Neuronal stem cell (in vitro differentiated cells): ENCODE data around the gene CNTNAP2.

Source experiments
- DNase-seq: peaks from one replicate; pipeline ENCODE4 v3.0.0-alpha.2; 2013; ENCODE audit warnings: low spot score
- H2AFZ ChIP-seq: one replicate; pipeline ENCODE4 v1.6.1; 2013; ENCODE audit warnings: mild to moderate bottlenecking, low read length, inconsistent platforms
- H2AK5ac ChIP-seq: 2 replicates; pipeline ENCODE4 v1.6.1; 2013; ENCODE audit warnings: low read depth, mild to moderate bottlenecking, inconsistent platforms, low read length, moderate library complexity, mixed read lengths
- H2BK120ac ChIP-seq: 2 replicates; pipeline ENCODE4 v1.6.1; 2013; ENCODE audit warnings: low read depth, mild to moderate bottlenecking, inconsistent platforms, low read length, moderate library complexity, mixed read lengths
- H2BK12ac ChIP-seq: one replicate; pipeline ENCODE4 v1.6.1; 2013; ENCODE audit warnings: low read length, inconsistent platforms
- H2BK15ac ChIP-seq: 2 replicates; pipeline ENCODE4 v1.6.1; 2013; ENCODE audit warnings: mild to moderate bottlenecking, low read length, inconsistent platforms, mixed read lengths
- H2BK5ac ChIP-seq: one replicate; pipeline ENCODE4 v1.6.1; 2013; ENCODE audit warnings: inconsistent platforms, mild to moderate bottlenecking, low read length, moderate library complexity
- H3K14ac ChIP-seq: one replicate; pipeline ENCODE4 v1.6.1; 2013; ENCODE audit warnings: low read length, inconsistent platforms
- H3K18ac ChIP-seq: 2 replicates; pipeline ENCODE4 v1.6.1; 2013; ENCODE audit warnings: low read length, inconsistent platforms
- H3K23ac ChIP-seq: 2 replicates; pipeline ENCODE4 v1.6.1; 2013; ENCODE audit warnings: low read depth, mild to moderate bottlenecking, mixed read lengths, low read length, inconsistent platforms; ENCODE audit not compliant: poor library complexity
- H3K27ac ChIP-seq: replicated peaks from 3 replicates; pipeline ENCODE4 v1.5.1; 2013; ENCODE audit warnings: low read length, inconsistent platforms
- H3K27me3 ChIP-seq, 3 experiments: 2 replicates each; pipeline ENCODE4 v1.6.1; 2013; ENCODE audit warnings: low read length in 3 of 3, mild to moderate bottlenecking in 2 of 3, inconsistent platforms in 1 of 3, low read depth in 1 of 3, mixed read lengths in 1 of 3, moderate library complexity in 1 of 3; ENCODE audit not compliant: control insufficient read depth in 3 of 3, insufficient read depth in 3 of 3
- H3K36me3 ChIP-seq, 2 donors: replicated peaks in 1 of 2; 2 replicates each; pipeline ENCODE4 v1.6.1; 2013; ENCODE audit warnings: low read length in 2 of 2; ENCODE audit not compliant: control insufficient read depth in 2 of 2, insufficient read depth in 2 of 2
- H3K4ac ChIP-seq: 2 replicates; pipeline ENCODE4 v1.6.1; 2013; ENCODE audit warnings: inconsistent platforms, mild to moderate bottlenecking, low read length, moderate library complexity
- H3K4me1 ChIP-seq, 2 donors: 1 replicate in 1 of 2; 2 replicates in 1 of 2; pipeline ENCODE4 v1.6.1; 2013; ENCODE audit warnings: low read length in 2 of 2, low read depth in 1 of 2; ENCODE audit not compliant: control insufficient read depth in 2 of 2, insufficient read depth in 1 of 2
- H3K4me2 ChIP-seq: one replicate; pipeline ENCODE4 v1.6.1; 2013; ENCODE audit warnings: mild to moderate bottlenecking, low read length, inconsistent platforms; ENCODE audit not compliant: insufficient read depth, poor library complexity, severe bottlenecking
- H3K4me3 ChIP-seq, 2 donors: 2 replicates each; pipeline ENCODE4 v1.5.1; 2013; ENCODE audit warnings: low read length in 2 of 2, mild to moderate bottlenecking in 2 of 2, inconsistent platforms in 1 of 2, moderate library complexity in 1 of 2
- H3K79me1 ChIP-seq: one replicate; pipeline ENCODE4 v1.6.1; 2013; ENCODE audit warnings: low read depth, mild to moderate bottlenecking, inconsistent platforms, low read length, moderate library complexity
- H3K9ac ChIP-seq: one replicate; pipeline ENCODE4 v1.6.1; 2013; ENCODE audit warnings: mild to moderate bottlenecking, low read depth, low read length, inconsistent platforms; ENCODE audit not compliant: poor library complexity
- H3K9me3 ChIP-seq, 2 donors: replicated peaks in 1 of 2; 2 replicates each; pipeline versions ENCODE3 to v1.6.1; 2013; ENCODE audit warnings: low read length in 2 of 2, mild to moderate bottlenecking in 2 of 2, inconsistent platforms in 1 of 2, low read depth in 1 of 2, mixed read lengths in 1 of 2, moderate library complexity in 1 of 2; ENCODE audit not compliant: control insufficient read depth in 2 of 2, insufficient read depth in 1 of 2
- H4K8ac ChIP-seq: one replicate; pipeline ENCODE4 v1.6.1; 2013; ENCODE audit warnings: low read depth, mild to moderate bottlenecking, inconsistent platforms, low read length, moderate library complexity
- H4K91ac ChIP-seq: one replicate; pipeline ENCODE4 v1.6.1; 2013; ENCODE audit warnings: low read length, low read depth, mild to moderate bottlenecking, inconsistent platforms; ENCODE audit not compliant: poor library complexity
- WGBS, 2 donors: extraction: QIAGEN DNeasy Blood & Tissue Kit; methylation state at CpG; one replicate each; pipeline ENCODE4 v1.1.7; 2013; ENCODE audit warnings: missing lambda C conversion rate in 2 of 2, mixed read lengths in 1 of 2; ENCODE audit not compliant: insufficient read length in 2 of 2, insufficient replicate concordance in 1 of 2; ENCODE audit errors: extremely low coverage in 2 of 2; 5-methylcytosine and 5-hydroxymethylcytosine counted together

CNTNAP2 gene

DNA sequence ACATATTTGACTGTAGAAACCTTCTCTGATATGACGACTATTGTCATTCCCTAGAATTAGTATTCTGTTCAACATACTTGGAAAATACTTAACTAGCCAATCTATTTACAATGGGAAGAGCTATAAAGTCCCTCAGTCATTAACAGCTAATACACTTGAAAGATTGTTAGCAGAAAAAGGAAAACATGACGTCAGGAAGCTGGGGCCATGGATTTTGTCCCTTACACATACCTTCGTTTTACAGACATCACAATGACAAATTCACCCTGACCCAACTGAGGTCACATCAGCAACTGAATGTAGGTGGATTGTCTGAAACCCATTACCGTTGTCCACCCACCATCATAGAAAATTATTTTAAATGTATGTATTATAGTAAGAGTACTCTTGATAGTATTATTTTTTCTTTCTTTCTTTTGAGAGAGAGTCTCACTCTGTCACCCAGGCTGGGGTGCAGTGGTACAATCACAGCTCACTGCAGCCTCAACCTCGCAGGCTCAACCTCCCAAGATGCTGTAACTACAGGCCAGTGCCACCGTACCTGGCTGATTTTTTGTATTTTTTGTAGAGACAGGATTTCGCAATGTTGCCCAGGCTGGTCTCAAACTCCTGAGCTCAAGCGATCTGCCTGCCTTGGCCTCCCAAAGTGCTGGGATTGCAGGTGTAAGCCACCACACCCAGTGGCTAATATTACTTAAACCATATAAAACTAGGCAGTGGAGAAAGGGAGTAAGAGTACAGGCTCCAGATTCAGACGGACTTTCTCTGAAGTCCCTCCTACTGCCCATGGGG, 1977.0 kb downstream of the CNTNAP2 start:
- no peak overlapping the region for H2BK5ac ChIP-seq

DNA sequence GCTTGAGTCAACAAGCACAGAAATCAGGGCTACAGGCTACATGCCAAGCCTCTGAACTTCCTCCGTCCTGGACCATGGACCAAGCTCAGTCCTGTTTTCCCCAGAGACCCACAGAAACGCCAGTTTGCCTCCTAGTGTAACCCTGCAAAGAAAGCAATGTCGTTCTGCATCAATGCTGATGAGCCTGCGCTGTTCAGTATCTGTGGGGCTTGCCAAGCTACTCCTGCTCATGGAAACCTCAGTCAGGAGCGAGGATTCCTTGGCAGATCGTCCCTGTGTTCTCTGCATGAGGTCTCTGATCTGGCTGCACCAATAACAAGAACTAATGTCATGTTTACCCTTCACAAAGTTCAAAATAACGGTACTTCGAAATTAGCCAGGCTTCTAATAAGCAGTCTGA, 1978.5 kb downstream of the CNTNAP2 start:
- H4K8ac ChIP-seq, result no peak overlapping the region
- H2BK12ac ChIP-seq, result no peak overlapping the region
- H2BK15ac ChIP-seq, result no peak overlapping the region
- H3K4me3 ChIP-seq, result no peak overlapping the region
- H2AFZ ChIP-seq, result no peak overlapping the region
- no peak overlapping the region for H2AK5ac ChIP-seq
- no peak overlapping the region for H3K9ac ChIP-seq
- no peak overlapping the region for H3K18ac ChIP-seq
- no peaks in the 10 kb centered on the region for H3K27me3 ChIP-seq
- DNase-seq, result no peak
- no peak overlapping the region for H3K4ac ChIP-seq
- H3K9me3 ChIP-seq, result no peaks in the 10 kb centered on the region
- no peak overlapping the region for H3K23ac ChIP-seq
- no peak overlapping the region for H4K91ac ChIP-seq
- H2BK5ac ChIP-seq, result no peak overlapping the region
- no peak overlapping the region for H3K4me2 ChIP-seq
- WGBS, 2 donors, result no CpG with 5 or more reads among the region's 8 CpGs
- H3K27ac ChIP-seq, result no peak overlapping the region
- H3K79me1 ChIP-seq, result no peaks in the 10 kb centered on the region
- H2BK120ac ChIP-seq, result no peak overlapping the region
- no peaks in the 10 kb centered on the region for H3K36me3 ChIP-seq
- H3K14ac ChIP-seq, result no peak overlapping the region
- no peaks in the 10 kb centered on the region for H3K4me1 ChIP-seq

More for the DNA sequence above, 1977.0 kb downstream of the CNTNAP2 start:
- Histone ChIP-seq H2AK5ac (no peak overlapping the region), H3K4ac (no peak overlapping the region), H3K4me1 (no peaks in the 10 kb centered on the region), H3K79me1 (no peaks in the 10 kb centered on the region), H3K4me3 (no peak overlapping the region), H3K14ac (no peak overlapping the region), H3K23ac (no peak overlapping the region), H3K36me3 (no peaks in the 10 kb centered on the region), H3K18ac (no peak overlapping the region), H3K4me2 (no peak overlapping the region), H3K9ac (no peak overlapping the region), H4K8ac (no peak overlapping the region), H3K9me3 (no peaks in the 10 kb centered on the region), H2AFZ (no peak overlapping the region), H2BK15ac (no peak overlapping the region), H4K91ac (no peak overlapping the region), H2BK12ac (no peak overlapping the region), H3K27me3 (no peaks in the 10 kb centered on the region), H3K27ac (no peak overlapping the region), H2BK120ac (no peak overlapping the region)
- no CpG with 5 or more reads among the region's 9 CpGs for WGBS, 2 donors
- no peak for DNase-seq

DNA sequence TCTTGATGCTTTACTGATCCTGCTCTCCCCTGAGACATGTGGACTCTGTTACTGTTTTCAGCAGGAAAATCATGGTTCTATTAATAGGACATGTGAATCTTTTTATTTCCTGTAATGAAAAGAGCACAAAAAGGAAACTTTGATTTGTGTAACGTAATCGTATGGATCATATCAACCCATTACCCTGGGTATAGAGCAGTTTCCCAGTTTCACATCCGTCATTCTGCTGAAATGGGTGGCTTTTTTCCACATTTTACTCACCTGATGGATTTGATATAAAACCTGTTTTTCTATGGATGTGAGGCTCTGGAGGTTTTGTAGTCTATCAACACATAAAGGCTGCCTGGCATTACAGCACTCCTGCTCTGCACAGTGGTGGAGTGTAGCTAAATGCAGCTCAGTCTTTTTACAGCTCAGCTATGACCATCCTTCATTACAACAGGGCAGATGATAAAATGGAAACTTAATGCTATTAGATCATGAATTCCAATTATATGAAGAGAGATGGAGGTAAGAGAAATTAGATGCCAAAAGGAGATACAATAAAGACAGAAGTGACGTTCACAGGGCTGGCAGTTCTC, 1987.6 kb downstream of the CNTNAP2 start:
- peaks cover 0 to 2% of the 10 kb centered on the region in 2 donors for H3K4me1 ChIP-seq
- H2BK120ac ChIP-seq, result no peak overlapping the region
- no peaks in the 10 kb centered on the region for H3K27me3 ChIP-seq
- H2AK5ac ChIP-seq, result no peak overlapping the region
- DNase-seq, result no peak
- no peaks in the 10 kb centered on the region for H3K79me1 ChIP-seq
- H3K23ac ChIP-seq, result no peak overlapping the region
- H3K9me3 ChIP-seq, result no peaks in the 10 kb centered on the region
- H4K8ac ChIP-seq, result no peak overlapping the region
- no peaks in the 10 kb centered on the region for H3K36me3 ChIP-seq
- no peak overlapping the region for H2BK12ac ChIP-seq
- H3K18ac ChIP-seq, result no peak overlapping the region
- H3K4me2 ChIP-seq, result no peak overlapping the region
- H3K27ac ChIP-seq, result no peak overlapping the region
- no peak overlapping the region for H2BK5ac ChIP-seq
- H2BK15ac ChIP-seq, result no peak overlapping the region
- no peak overlapping the region for H3K4ac ChIP-seq
- no peak overlapping the region for H4K91ac ChIP-seq
- H2AFZ ChIP-seq, result no peak overlapping the region
- no peak overlapping the region for H3K14ac ChIP-seq
- no peak overlapping the region for H3K4me3 ChIP-seq
- no CpG with 5 or more reads among the region's 4 CpGs for WGBS, 2 donors
- no peak overlapping the region for H3K9ac ChIP-seq

DNA sequence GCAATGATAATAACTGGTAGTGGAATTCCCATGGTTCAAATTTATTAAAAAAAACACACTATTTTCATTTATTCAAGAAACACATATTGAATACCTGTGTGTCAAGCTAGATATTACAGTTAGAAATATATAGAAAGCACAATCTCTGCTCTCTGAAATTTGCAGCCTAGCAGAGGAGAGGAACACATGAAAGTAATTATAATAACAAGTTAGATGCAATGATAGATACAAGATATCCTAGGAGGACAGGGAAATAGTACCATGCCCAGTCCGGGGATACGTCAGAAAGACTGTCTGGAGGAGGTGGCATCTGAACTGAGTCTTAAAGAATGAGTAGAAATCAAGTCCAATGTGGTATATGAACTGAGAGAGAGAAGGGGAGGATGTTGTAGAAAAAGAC, 1988.3 kb downstream of the CNTNAP2 start:
- no peak for DNase-seq
- H2BK15ac ChIP-seq, result no peak overlapping the region

More for the DNA sequence above, 1988.3 kb downstream of the CNTNAP2 start:
- no peak overlapping the region for H3K4ac ChIP-seq
- no peaks in the 10 kb centered on the region for H3K27me3 ChIP-seq
- H3K79me1 ChIP-seq, result no peaks in the 10 kb centered on the region
- H3K36me3 ChIP-seq, result no peaks in the 10 kb centered on the region
- H4K91ac ChIP-seq, result no peak overlapping the region
- H2BK12ac ChIP-seq, result no peak overlapping the region
- H4K8ac ChIP-seq, result no peak overlapping the region
- no peak overlapping the region for H2BK5ac ChIP-seq
- H3K14ac ChIP-seq, result no peak overlapping the region
- H2AK5ac ChIP-seq, result no peak overlapping the region
- peaks cover 0 to 2% of the 10 kb centered on the region in 2 donors for H3K4me1 ChIP-seq
- no peaks in the 10 kb centered on the region for H3K9me3 ChIP-seq
- H2BK120ac ChIP-seq, result no peak overlapping the region
- no peak overlapping the region for H2AFZ ChIP-seq
- H3K9ac ChIP-seq, result no peak overlapping the region
- H3K23ac ChIP-seq, result no peak overlapping the region
- no peak overlapping the region for H3K18ac ChIP-seq
- H3K4me3 ChIP-seq, result no peak overlapping the region
- WGBS, 2 donors, result no CpG with 5 or more reads among the region's 2 CpGs
- no peak overlapping the region for H3K4me2 ChIP-seq
- no peak overlapping the region for H3K27ac ChIP-seq
